HPDE6-E6E7 (cell line): Measurements from ENCODE around the gene HBA2.
"Not testable (repeated sequence)": the region's sequence is repeated elsewhere in the genome, so short reads cannot be mapped to it uniquely, and the experiment has no call there.

Experiments used
- DNase-seq: peaks from one replicate; pipeline ENCODE4 v3.0.0; 2011; ENCODE audit warnings: missing footprints; ENCODE audit errors: extremely low spot score

HBA2 gene

DNA sequence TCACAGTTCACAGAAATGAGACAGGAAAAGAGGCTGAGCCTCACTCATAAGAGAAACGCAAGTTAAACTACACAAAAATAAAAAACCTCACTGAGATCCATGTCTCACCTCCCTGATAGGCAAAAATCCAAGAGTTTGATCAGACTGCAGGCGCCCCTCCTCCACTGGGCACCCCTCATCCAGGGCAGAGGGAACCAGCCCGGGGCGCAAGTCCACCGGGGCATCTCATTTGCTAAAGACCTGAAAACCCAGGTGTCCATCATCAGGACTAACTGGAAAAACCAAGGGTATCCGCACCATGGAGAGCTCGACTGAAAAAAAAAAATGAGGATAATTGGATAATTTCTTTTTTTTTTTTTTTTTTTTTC lies 17.7 kb upstream of the HBA2 start:
- no peak for DNase-seq

DNA sequence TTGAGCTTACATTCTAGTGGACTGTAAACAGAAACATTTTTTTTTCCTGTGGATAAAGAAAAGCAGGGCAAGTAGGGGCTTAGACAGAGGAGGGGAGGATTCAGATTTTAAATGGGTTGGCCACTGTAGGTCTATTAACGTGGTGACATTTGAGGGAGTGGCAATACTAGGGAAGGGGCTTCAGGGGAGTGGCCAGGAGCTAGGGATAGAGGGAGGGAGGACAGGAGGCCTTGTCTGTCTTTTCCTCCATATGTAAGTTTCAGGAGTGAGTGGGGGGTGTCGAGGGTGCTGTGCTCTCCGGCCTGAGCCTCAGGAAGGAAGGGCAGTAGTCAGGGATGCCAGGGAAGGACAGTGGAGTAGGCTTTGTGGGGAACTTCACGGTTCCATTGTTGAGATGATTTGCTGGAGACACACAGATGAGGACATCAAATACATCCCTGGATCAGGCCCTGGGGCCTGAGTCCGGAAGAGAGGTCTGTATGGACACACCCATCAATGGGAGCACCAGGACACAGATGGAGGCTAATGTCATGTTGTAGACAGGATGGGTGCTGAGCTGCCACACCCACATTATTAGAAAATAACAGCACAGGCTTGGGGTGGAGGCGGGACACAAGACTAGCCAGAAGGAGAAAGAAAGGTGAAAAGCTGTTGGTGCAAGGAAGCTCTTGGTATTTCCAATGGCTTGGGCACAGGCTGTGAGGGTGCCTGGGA lies 13.4 kb upstream of the HBA2 start:
- DNase-seq, result no peak

DNA sequence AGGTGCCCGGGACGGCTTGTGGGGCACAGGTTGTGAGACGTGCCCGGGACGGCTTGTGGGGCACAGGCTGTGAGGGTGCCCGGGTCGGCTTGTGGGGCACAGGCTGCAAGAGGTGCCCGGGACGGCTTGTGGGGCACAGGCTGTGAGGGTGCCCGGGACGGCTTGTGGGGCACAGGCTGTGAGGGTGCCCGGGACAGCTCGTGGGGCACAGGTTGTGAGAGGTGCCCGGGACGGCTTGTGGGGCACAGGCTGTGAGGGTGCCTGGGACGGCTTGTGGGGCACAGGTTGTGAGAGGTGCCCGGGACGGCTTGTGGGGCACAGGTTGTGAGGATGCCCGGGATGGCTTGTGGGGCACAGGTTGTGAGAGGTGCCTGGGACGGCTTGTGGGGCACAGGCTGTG lies 12.4 kb upstream of the HBA2 start:
- DNase-seq, result not testable (repeated sequence)

DNA sequence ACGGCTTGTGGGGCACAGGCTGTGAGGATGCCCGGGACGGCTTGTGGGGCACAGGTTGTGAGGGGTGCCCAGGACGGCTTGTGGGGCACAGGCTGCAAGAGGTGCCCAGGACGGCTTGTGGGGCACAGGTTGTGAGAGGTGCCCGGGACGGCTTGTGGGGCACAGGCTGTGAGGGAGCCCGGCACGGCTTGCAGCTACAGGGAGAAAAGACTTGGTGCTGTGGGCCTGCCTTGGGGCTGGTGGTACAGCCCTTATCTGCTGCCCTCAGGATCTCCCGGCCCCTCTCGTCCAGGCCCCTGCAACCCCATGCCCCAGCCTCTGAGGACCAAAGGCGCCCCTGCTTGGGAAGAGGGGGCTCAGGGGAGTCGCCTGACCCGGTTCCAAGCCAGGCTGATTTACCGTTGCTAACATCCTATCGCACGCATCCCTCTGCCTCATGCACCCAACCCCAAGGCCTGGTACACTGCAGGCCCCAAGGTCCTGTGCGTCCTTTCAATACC lies 11.9 kb upstream of the HBA2 start:
- no peak for DNase-seq

DNA sequence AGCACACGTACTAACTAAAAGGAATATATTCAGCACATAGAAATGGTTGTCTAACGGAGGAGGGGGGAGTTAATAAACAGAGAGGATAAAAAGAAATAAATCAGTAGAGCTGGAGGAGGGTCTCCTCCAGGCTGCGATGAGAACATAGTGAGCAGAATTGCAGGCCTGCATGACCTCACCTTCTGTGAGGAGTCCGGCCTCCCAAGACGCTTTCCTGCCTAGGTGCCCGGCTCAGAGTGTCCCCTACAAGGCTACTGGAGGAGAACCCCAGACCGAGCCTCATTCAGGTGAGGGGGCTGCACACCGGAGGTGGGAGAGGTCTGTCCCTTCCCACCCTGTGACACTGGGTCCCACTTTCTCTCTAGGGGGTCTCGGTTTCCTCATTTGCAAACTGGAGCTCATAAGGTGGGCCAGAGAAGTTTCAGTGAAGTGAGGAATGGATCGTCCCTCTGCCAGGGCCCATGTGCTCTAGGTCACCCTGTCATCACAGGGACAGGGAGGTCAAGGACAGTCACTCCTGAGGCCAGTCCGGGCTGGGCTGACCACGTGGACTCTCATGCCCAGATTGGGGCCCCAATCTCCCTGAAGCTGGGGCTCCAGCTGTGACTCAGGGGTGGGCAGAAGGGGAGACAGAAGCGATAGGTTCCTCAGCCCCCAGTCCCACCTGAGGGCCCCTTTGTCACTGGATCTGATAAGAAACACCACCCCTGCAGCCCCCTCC lies 10.2 kb upstream of the HBA2 start:
- DNase-seq, result no peak

DNA sequence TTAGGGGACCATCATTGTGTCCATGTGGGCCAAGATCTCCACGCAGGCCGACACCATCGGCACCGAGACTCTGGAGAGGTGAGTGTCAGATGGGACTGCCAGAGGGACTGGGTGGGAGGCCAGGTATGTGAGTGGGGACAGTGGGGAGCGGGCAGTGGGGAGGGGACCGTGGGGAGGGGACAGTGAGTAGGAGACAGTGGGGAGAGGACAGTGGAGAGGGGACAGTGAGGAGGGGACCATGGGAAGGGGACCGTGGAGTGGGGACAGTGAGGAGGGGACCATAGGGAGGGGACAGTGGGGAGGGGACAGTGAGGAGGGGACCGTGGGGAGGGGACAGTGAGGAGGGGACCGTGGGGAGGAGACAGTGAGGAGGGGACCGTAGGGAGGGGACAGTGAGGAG lies 9.5 kb upstream of the HBA2 start:
- DNase-seq, result not testable (repeated sequence)

DNA sequence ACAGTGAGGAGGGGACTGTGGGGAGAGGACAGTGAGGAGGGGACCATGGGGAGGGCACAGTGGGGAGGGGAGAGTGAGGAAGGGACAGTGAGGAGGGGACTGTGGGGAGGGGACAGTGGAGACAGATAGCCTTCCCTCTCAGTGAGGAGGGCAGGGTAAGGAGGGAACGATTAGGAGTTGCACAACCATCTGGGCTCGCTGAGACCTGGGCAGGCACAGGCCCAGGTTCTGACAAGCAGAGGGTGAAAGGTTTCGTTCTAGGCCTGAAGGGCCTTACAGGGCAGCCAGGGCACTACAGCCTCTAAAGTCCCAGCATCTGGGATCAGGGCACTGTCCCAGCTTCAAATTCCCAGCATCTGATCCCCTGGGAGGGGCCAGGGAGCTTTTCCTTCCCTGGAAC lies 9.0 kb upstream of the HBA2 start:
- DNase-seq, result not testable (repeated sequence)

DNA sequence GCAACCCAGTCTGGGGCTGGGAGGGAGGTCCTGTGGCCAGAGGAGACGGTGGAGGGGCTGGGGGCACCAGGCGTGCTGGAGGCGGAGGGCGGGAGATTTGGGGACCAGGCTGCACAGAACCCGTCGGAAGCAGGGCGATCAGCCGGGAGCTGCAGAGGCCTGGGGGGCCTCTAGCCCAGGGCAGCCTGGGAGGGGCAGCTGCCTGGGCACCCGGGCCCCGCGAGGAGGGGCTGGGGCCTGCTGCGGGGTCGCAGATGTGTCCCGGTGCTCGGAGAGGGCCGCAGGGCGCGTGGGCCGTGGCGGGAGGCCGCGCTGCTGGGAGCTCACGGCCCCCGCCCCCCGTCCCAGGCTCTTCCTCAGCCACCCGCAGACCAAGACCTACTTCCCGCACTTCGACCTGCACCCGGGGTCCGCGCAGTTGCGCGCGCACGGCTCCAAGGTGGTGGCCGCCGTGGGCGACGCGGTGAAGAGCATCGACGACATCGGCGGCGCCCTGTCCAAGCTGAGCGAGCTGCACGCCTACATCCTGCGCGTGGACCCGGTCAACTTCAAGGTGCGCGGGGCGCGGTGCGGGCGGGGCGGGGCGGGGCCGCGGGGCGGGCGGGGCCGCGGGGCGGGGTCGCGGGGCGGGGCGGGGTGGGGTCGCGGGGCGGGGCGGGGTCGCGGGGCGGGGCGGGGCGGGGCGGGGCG lies 8.4 kb upstream of the HBA2 start:
- DNase-seq, result not testable (repeated sequence)

DNA sequence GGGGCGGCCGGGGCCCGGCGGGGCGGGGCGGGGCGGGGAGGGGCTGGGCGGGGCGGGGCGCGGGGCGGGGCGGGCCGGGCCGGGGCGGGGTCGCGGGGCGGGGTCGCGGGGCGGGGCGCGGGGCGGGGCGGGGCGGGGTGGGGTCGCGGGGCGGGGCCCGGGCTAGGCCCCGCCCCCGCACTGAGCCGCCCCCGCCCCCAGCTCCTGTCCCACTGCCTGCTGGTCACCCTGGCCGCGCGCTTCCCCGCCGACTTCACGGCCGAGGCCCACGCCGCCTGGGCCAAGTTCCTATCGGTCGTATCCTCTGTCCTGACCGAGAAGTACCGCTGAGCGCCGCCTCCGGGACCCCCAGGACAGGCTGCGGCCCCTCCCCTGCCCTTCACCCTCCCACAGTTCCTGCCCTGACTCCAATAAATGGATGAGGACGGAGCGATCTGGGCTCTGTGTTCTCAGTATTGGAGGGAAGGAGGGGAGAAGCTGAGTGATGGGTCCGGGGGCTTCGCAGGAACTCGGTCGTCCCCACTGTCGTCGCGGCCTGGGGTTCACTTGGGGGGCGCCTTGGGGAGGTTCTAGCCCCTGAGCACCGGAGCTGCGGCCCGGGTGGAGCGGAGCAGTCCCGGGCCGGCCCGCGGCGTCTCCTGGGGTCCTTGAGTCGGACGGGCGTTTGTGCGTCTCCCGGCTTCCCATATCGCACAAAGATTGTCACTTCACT lies 7.7 kb upstream of the HBA2 start:
- no peak for DNase-seq

DNA sequence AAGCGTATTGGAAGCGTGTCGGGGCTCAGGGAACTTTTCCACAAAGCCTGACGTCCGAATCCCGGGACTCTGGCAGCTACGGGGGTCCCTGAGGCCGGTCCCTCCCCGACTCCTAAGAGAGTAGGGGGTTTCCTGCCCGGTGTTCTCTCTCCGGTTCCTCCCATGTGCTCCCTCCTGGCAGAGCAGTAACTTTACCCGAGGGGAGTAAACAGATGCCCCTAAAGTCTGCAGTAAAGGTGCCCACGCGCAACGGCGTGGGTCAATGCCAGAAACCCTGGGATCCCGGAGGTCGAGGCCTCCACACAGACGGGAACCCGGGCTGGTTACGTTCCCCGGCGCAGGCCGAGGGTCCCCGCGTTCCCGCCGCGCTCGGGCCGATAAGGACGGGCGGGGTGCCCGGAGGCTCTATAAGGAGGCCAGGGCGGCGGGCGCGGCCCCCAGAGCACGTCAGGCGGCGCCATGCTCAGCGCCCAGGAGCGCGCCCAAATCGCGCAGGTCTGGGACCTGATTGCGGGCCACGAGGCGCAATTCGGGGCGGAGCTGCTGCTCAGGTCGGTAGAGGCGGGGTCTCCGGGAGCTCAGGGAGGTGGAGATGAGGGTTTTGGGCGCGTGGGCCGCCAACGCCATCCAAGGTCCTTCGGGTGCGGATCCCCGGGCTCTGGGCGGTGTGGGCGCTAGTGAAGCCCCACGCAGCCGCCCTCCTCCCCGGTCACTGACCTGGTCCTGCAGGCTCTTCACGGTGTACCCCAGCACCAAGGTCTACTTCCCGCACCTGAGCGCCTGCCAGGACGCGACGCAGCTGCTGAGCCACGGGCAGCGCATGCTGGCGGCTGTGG lies 6.9 kb upstream of the HBA2 start, which contains the start of gene HBM:
TSS of gene HBM (plus strand) at position 440 of the 836 bp plus-strand sequence. CDS start at position 460, 20 bp downstream.
- DNase-seq, result no peak

DNA sequence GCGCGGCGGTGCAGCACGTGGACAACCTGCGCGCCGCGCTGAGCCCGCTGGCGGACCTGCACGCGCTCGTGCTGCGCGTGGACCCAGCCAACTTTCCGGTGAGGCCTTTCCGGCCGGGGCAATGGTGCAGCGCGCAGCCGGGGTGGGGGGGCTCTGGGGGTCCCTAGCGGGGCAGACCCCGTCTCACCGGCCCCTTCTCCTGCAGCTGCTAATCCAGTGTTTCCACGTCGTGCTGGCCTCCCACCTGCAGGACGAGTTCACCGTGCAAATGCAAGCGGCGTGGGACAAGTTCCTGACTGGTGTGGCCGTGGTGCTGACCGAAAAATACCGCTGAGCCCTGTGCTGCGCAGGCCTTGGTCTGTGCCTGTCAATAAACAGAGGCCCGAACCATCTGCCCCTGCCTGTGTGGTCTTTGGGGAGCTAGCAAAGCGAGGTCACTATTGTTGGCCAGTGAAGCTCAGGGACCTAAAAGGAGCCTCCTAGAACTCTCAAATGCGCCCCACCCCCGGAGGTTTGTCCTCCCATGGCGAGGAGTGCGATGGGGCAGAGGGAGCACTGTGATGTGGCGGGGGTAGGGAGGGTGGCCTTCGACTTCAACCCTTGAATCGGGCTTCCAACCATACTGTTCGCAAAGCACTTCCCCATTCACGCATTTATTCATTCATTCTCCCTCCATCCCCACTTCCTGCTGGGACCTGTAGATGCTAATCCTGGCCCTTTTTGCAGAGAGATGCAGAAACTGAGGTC lies 6.1 kb upstream of the HBA2 start:
- no peak for DNase-seq

DNA sequence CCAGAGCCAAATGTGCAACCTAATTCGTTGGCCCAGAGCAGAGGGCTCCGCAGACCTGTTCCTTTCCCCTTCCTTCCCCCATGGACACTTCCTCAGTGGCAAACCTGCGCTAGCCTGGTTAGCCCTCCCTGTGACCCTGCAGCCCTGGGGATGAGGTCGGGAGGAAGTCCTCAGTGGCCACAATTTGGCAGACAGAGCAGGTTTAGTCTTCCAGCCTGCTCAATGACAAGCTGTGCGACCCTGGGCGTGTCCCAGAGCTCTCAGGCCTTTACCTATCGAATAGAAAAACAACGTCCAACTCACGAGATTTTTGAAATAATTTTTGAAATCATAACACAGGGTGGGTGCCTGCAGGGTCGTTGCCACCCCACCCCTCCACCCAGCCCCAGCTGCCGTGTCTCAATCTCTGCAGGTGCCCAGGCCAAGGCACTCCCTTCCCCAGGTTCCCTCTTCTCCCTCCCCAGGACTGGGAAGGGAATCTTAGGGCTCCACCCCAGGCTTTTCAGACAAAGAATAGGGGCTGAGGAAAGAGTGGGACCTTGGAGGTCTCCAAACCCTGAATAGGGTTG lies 5.5 kb upstream of the HBA2 start:
- DNase-seq, result no peak

DNA sequence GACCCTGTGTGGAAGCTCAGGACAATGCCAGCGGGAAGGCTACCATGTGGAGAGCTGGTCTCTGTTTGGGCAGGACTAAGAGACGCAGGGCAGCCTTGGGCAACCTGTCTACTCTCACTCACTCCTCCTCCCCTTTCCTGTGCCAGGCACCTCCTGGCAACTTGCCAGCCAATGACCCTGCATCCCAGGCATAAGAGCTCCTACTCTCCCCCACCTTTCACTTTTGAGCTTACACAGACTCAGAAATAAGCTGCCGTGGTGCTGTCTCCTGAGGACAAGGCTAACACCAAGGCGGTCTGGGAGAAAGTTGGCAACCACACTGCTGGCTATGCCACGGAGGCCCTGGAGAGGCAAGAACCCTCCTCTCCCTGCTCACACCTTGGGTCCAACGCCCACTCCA lies 4.3 kb upstream of the HBA2 start:
- no peak for DNase-seq

DNA sequence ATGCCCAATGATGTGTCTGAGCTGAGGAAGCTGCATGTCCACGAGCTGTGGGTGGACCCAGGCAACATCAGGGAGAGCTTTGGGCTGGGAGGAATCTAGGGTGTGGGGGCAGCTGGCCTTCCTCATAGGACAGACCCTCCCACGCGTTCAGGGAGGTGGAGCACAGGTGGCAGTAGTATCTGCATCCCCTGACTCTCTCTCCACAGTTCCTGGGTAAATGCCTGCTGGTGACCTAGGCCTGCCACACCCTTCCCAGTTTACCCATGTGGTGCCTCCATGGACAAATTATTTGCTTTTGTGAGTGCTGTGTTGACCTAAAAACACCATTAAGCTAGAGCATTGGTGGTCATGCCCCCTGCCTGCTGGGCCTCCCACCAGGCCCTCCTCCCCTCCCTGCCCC lies 3.7 kb upstream of the HBA2 start:
- DNase-seq, result no peak

DNA sequence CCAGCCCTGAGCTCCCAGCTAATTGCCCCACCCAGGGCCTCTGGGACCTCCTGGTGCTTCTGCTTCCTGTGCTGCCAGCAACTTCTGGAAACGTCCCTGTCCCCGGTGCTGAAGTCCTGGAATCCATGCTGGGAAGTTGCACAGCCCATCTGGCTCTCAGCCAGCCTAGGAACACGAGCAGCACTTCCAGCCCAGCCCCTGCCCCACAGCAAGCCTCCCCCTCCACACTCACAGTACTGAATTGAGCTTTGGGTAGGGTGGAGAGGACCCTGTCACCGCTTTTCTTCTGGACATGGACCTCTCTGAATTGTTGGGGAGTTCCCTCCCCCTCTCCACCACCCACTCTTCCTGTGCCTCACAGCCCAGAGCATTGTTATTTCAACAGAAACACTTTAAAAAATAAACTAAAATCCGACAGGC lies 2.6 kb upstream of the HBA2 start:
- DNase-seq, result not testable (repeated sequence)

DNA sequence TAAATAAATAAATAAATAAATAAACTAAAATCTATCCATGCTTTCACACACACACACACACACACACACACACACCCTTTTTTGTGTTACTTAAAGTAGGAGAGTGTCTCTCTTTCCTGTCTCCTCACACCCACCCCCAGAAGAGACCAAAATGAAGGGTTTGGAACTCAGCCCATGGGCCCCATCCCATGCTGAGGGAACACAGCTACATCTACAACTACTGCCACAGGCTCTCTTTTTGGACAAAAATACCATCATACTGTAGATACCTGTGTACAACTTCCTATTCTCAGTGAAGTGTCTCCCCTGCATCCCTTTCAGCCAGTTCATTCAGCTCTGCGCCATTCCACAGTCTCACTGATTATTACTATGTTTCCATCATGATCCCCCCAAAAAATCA lies 1.9 kb upstream of the HBA2 start:
- no peak for DNase-seq

DNA sequence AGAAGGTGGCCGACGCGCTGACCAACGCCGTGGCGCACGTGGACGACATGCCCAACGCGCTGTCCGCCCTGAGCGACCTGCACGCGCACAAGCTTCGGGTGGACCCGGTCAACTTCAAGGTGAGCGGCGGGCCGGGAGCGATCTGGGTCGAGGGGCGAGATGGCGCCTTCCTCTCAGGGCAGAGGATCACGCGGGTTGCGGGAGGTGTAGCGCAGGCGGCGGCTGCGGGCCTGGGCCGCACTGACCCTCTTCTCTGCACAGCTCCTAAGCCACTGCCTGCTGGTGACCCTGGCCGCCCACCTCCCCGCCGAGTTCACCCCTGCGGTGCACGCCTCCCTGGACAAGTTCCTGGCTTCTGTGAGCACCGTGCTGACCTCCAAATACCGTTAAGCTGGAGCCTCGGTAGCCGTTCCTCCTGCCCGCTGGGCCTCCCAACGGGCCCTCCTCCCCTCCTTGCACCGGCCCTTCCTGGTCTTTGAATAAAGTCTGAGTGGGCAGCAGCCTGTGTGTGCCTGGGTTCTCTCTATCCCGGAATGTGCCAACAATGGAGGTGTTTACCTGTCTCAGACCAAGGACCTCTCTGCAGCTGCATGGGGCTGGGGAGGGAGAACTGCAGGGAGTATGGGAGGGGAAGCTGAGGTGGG lies 657 bp downstream of the HBA2 start:
- not testable (repeated sequence) for DNase-seq

DNA sequence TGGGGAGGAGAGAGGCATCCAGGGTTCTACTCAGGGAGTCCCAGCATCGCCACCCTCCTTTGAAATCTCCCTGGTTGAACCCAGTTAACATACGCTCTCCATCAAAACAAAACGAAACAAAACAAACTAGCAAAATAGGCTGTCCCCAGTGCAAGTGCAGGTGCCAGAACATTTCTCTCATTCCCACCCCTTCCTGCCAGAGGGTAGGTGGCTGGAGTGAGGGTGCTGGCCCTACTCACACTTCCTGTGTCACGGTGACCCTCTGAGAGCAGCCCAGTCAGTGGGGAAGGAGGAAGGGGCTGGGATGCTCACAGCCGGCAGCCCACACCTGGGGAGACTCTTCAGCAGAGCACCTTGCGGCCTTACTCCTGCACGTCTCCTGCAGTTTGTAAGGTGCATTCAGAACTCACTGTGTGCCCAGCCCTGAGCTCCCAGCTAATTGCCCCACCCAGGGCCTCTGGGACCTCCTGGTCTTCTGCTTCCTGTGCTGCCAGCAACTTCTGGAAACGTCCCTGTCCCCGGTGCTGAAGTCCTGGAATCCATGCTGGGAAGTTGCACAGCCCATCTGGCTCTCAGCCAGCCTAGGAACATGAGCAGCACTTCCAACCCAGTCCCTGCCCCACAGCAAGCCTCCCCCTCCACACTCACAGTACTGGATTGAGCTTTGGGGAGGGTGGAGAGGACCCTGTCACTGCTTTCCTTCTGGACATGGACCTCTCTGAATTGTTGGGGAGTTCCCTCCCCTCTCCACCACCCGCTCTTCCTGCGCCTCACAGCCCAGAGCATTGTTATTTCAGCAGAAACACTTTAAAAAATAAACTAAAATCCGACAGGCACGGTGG lies 1.5 kb downstream of the HBA2 start:
- DNase-seq, result not testable (repeated sequence)
